ENCODE measurements around the gene AEN.
A peak's percentile ranks its signal among the peaks of the same experiment; 100 is the strongest.

The AEN gene, protein sequence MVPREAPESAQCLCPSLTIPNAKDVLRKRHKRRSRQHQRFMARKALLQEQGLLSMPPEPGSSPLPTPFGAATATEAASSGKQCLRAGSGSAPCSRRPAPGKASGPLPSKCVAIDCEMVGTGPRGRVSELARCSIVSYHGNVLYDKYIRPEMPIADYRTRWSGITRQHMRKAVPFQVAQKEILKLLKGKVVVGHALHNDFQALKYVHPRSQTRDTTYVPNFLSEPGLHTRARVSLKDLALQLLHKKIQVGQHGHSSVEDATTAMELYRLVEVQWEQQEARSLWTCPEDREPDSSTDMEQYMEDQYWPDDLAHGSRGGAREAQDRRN

GRCh38 chr15:88620995-88621772, at the start of gene AEN:
Gene AEN (plus strand): TSS chr15:88621340. CDS start chr15:88626210, 4,870 bp downstream.
- DNase-seq (ENCODE audit: low spot score), result peak; percentile 97

GRCh38 chr15:88571852-88572259, 49.3 kb upstream of the AEN start:
- DNase-seq (ENCODE audit: low spot score), result no peak

GRCh38 chr15:88574077-88574476, 47.1 kb upstream of the AEN start:
- no peak for DNase-seq (ENCODE audit: low spot score)

DNA sequence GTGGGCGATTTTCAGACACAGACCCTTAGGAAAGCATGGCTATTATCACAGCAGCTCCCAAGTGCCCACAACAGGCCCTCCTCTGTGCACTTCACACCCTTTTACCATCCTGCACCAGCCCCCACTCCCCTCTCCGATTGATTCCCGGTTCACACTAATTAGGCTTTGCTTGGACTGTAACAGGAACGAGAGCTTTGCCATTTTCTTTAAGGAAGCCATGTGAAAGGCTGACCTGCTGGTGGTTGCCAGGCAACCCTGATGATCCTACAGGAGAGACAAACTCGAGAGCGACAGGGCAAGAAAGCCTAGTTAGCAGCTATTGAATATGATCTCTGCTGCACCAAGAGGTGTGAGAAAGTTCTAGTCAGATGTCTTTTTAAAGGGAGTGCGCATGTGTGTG, 46.5 kb upstream of the AEN start:
- DNase-seq (ENCODE audit: low spot score), result no peak

DNA sequence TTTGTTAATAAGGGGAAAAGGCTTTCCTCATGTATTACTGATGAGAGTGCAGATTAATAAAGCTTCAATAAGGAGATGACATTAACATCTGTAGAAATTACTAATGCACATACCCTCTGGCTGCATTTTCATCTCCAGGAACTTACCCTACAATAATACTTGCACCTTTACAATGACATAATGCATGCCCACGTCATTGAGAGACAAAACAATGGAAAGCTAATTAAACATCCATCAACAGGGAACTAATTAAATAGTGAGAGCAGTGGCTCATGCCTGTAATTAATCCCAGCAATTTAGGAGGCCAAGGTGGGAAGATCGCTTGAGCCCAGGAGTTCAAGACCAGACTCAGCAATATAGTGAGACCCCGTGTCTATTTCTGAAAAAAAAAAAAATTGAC, 41.8 kb upstream of the AEN start:
- DNase-seq (ENCODE audit: low spot score), result no peak

DNA sequence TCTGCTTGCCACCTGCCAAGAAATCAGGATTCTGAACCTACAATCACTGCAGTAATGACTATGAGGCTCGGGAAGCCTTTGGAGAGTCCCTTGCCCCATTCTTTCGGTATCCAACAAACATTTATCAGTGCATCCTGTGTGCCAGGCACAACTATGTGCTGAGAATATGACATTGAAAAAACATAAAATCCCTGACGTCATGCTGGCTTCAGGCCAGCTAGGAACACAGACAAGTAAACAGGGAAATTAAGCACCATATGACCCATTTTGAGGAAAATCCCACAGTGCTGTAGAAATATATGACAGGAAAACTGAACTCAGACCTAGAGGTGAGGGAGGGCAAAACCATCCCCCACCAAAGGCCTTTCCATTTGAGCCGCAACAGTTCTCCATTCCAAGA, 40.6 kb upstream of the AEN start:
- DNase-seq (ENCODE audit: low spot score), result no peak

- DNase-seq (ENCODE audit: low spot score), result no peak
Observed at GRCh38 chr15:88586401-88587162, 34.6 kb upstream of the AEN start.

GRCh38 chr15:88590759-88591158, 30.4 kb upstream of the AEN start:
- no peak for DNase-seq (ENCODE audit: low spot score)

DNA sequence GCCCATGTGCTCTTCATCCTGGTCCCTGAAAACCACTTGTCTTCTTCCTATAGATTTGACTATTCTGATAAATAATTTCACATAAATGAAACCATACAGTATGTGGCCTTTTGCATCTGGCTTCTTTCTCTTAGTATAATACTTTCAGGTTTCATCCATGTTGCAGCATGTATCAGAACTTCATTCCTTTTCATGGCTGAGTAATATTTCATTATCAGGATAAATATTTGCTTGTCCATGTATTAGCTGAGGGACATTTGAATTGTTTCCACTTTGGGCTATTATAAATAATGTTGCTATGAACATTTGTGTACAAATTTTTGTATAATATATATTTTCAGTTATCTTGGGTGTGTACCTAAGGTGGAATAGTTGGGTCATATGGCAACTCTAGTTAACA, 29.8 kb upstream of the AEN start:
- DNase-seq (ENCODE audit: low spot score), result no peak

DNA sequence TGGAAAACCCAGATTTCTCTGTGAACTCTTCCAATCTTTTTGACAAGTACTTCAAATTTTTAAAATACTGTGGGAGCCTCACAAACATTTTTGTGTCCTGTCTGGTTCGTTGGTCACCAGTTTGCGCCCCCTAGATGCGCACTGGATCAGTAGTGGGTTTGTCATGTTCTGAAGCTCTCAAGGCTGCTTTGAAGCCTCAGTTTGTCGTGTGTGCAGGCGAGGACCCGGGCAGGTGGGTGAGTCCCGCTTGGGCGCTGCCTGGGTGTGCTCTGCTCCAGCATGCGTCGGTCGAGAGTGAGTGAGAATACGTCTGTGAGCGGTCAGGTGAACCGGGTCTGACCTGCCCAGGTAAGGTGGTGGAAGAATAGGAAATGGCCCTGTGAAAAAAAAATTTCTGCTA, 17.3 kb upstream of the AEN start:
- no peak for DNase-seq (ENCODE audit: low spot score)

DNA sequence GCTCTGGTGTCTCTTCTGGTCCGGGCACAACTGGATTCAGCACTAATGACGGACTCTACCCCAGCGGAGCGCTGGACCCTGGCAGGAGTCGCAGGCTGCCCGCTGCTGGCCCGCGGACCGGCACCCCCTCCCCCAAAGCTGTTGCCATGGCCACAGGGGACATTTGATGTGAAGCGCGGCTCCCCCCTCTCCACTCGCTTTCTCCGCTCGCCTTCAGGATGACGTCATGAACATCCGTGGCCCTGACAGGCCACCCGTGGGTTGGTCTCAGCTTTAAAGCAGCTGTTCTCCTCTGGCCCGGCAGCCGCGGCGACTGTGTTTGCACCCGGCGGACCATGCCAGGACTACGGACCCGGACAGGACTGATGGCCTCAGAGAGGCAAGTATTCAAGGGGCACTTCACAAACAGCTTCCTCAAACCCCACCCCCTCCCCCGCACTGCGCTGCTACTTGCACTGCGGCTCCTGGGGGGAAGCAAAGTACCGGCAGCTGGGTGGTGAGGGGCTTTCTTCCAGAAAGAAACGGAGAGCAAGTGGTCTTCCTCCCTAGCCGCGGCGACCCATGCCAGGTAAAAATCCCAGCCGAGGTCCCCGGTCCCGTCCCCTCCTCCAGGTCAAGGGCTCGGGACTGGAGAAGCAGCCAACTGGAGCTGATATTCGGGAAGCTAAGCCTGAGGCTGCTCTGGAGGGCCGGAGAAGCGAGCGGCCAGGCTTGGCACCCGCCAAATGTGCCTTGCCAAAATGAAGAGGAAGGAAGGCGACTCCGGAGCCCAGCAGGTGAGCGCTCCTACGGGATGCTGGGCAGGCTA, 16.6 kb upstream of the AEN start:
- no peak for DNase-seq (ENCODE audit: low spot score)

- peak; percentile 87 for DNase-seq (ENCODE audit: low spot score)
Observed at GRCh38 chr15:88605189-88606069, 15.7 kb upstream of the AEN start.

DNA sequence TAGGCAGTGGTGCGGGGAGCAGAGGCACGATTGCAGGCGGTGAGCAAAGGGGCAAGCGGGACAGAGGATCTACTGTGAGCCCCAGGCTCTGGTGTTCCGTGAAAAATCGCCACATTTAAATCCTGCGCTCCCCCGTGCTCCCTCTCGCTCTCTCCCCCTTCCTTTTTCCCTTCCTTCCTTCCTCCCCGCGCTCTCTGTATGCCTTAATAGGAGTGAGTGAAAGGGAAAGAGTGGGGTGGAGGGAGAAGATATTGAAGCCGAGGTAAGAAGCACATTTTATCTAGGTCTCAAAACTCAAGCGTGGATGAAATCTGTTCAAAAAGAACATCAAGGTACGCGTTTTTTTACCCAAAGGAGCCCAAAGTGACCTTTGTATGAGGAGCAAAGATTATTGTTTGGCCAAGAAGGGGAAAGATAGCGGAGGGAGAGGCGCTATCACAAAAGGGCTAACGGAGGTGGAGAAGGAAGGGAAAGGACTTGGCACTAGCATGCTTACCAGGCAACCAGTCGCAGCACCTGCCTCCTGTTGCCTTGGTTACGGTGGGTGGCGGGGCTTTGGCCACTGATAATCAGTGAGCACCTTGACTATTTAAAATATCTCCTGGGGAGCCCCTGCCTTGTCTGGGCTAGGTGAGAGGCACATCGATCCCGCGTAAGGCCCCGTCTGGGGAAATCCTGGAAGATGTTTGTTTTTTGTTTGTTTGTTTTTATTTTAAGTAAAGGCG, 14.9 kb upstream of the AEN start:
- DNase-seq (ENCODE audit: low spot score), result no peak

DNA sequence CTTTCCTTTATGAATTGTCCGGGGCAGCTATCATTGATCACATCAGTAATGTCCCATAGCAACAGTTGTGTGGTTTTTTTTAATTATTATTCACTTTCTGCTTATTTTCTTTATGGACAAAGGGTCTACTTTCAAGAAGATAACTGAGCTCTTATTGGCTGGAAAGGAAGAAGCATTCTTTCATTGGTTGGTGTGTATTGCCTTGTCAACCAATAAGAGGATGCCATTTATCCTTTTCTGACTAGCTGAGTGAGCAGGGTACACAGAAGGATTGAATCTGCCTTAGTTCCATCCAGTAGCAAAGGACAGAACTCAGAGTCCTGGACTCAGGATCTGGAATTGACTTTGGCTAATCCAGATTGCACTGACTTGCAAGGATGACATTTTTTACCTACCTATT, 13.2 kb upstream of the AEN start:
- no peak for DNase-seq (ENCODE audit: low spot score)

GRCh38 chr15:88608607-88609181, 12.4 kb upstream of the AEN start:
- no peak for DNase-seq (ENCODE audit: low spot score)

GRCh38 chr15:88609344-88610090, 11.6 kb upstream of the AEN start:
- no peak for DNase-seq (ENCODE audit: low spot score)

DNA sequence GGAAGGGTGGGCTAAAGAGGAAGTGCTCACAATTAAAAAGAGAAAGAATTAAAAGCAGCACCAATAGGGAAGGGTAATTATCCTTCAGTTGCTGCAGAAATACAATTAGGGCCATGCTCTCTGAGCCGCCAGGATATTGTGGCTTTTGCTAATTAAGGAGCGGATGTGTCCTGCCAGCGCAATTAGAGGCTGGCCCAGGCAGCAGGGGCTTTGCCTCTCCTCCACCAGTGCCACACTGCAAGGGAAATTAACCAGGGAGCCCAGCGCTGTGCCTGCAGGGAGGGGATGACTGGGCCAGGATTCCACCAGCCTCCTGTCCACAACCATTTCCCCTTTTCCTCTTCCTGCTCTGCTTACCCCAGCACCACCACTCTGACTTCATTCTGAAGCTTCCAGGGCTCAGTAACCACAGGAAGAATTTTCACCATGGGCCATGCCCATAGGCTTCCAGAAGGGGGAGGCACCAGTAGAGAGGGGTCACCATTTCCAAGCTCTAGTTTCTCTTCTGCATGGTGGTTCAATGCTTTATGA, 10.4 kb upstream of the AEN start:
- DNase-seq (ENCODE audit: low spot score), result no peak

DNA sequence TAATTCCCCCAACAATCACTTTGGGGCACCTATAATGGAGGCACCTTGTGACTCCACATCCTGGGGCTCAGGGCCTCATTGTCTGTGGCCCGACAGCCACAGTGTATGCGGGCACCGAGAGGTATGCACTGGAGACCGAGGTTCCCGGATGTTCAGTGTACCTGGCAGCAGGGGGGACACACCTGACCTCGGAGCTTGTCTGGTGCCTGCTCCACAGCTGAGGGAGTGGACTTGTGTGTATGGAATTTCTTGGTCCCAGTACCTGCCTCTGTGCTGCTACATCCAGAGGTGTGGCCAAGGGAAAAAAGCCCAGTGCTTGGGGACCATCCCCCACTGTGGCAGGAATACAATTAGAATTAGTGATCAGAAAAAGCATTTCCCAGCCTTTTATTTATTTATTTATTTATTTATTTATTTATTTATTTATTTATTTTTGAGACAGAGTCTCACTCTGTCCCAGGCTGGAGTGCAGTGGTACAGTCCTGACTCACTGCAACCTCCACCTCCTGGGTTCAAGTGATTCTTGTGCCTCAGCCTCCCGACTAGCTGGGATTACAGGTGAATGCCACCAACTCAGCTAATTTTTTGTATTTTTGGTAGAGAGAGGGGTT, 8.8 kb upstream of the AEN start:
- no peak for DNase-seq (ENCODE audit: low spot score)
